Measurements from ENCODE around the gene F7. TPM values are rescaled to one million over a fixed set of nuclear protein-coding genes. Genes with fewer than 3 reads are reported as not detected.

F7 gene
- total RNA-seq, 2 experiments from 2014 or later: 0.20 to 0.45 TPM

DNA sequence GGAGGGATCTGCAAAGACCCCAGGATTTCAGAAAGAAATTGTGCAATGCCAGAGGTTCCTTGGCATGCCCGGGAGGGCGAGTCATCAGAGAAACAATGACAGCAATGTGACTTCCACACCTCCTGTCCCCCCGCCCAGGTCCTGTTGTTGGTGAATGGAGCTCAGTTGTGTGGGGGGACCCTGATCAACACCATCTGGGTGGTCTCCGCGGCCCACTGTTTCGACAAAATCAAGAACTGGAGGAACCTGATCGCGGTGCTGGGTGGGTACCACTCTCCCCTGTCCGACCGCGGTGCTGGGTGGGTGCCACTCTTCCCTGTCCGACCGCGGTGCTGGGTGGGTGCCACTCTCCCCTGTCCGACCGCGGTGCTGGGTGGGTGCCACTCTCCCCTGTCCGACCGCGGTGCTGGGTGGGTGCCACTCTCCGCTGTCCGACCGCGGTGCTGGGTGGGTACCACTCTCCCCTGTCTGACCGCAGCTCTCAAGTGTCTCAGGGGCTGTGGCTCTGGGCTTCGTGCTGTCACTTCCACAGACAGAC is 11.8 kb downstream of the F7 start:
- H3K36me3 Mint-ChIP-seq (ENCODE audit: low read depth): no peaks in the 10 kb centered on the region
- no peaks in the 10 kb centered on the region for H3K9me3 Mint-ChIP-seq
- H3K4me3 Mint-ChIP-seq: no peak overlapping the region
- no peak overlapping the region for H3K27ac Mint-ChIP-seq
- ChIA-PET POLR2A (no interaction called here), CTCF (no interaction called here)
- intact Hi-C loops (cut with micrococcal nuclease): no loop called here
- H3K4me1 Mint-ChIP-seq (ENCODE audit: low read depth): no peaks in the 10 kb centered on the region
- no peak for TF ChIP-seq CTCF (IDR thresholded peaks at IDR 0.05)
- DNase-seq (no peak), ATAC-seq (no peak)
- no peaks in the 10 kb centered on the region for H3K27me3 Mint-ChIP-seq

DNA sequence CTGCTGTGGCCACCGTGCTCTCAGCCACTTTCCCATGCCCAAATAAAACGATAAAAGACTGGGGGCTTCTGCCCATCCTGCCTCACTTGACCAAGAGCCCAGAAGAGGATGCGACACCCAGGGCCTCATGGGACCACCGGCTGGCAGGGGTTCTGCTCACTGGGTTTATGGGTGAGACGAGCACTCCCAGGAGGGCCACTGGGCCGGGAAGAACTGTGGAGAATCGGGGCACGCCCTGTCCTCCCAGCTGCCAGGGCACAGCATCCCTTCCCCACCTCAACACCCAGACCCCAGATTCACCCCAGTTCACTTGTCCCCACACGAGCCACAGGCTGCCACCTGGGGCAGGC is 12.3 kb downstream of the F7 start:
- no peak for TF ChIP-seq CTCF (IDR thresholded peaks at IDR 0.05)
- Mint-ChIP-seq H3K9me3 (no peaks in the 10 kb centered on the region), H3K27ac (no peak overlapping the region), H3K4me1 (ENCODE audit: low read depth) (no peaks in the 10 kb centered on the region), H3K36me3 (ENCODE audit: low read depth) (no peaks in the 10 kb centered on the region), H3K27me3 (no peaks in the 10 kb centered on the region), H3K4me3 (no peak overlapping the region)
- ChIA-PET POLR2A (no interaction called here), CTCF (no interaction called here)
- no peak for DNase-seq
- intact Hi-C loops (cut with micrococcal nuclease): no loop called here
- ATAC-seq: no peak

- TF ChIP-seq CTCF (IDR thresholded peaks at IDR 0.05): no peak
- ATAC-seq (no peak), DNase-seq (no peak)
- H3K9me3 Mint-ChIP-seq: no peaks in the 10 kb centered on the region
- H3K27ac Mint-ChIP-seq: no peak overlapping the region
- ChIA-PET POLR2A (no interaction called here), CTCF (no interaction called here)
- H3K4me3 Mint-ChIP-seq: no peak overlapping the region
- no peaks in the 10 kb centered on the region for H3K36me3 Mint-ChIP-seq (ENCODE audit: low read depth)
- no peaks in the 10 kb centered on the region for H3K4me1 Mint-ChIP-seq (ENCODE audit: low read depth)
- intact Hi-C loops (cut with micrococcal nuclease): no loop called here
- H3K27me3 Mint-ChIP-seq: no peaks in the 10 kb centered on the region
Measured at GRCh38 chr13:113118261-113119021, 12.8 kb downstream of the F7 start.

- POLR2A ChIA-PET: no interaction called here
- no peaks in the 10 kb centered on the region for H3K9me3 Mint-ChIP-seq
- intact Hi-C loops (cut with micrococcal nuclease): no loop called here
Measured at GRCh38 chr13:113119166-113119821, 13.7 kb downstream of the F7 start.

More at GRCh38 chr13:113119166-113119821, 13.7 kb downstream of the F7 start:
- no peak for TF ChIP-seq CTCF (IDR thresholded peaks at IDR 0.05)
- Mint-ChIP-seq H3K27ac (no peak overlapping the region), H3K4me3 (no peak overlapping the region), H3K27me3 (no peaks in the 10 kb centered on the region), H3K36me3 (ENCODE audit: low read depth) (no peaks in the 10 kb centered on the region), H3K4me1 (ENCODE audit: low read depth) (no peaks in the 10 kb centered on the region)
- CTCF ChIA-PET: no interaction called here
- ATAC-seq (no peak), DNase-seq (no peak)

All from activated CD8-positive, alpha-beta T cell treated with anti-CD3 and anti-CD28 coated beads for 36 hours (primary cell).